NT2/D1 (cell line): ENCODE results near the gene FEN1.

Experiments
- YY1 ChIP-seq: IDR thresholded peaks from 2 replicates; pipeline ENCODE4 v1.6.1; 2011; ENCODE audit not compliant: insufficient read length, insufficient read depth
- ZNF274 ChIP-seq: IDR thresholded peaks from 2 replicates; pipeline ENCODE4 v1.6.1; 2011; ENCODE audit warnings: mild to moderate bottlenecking, low read depth, low read length

DNA sequence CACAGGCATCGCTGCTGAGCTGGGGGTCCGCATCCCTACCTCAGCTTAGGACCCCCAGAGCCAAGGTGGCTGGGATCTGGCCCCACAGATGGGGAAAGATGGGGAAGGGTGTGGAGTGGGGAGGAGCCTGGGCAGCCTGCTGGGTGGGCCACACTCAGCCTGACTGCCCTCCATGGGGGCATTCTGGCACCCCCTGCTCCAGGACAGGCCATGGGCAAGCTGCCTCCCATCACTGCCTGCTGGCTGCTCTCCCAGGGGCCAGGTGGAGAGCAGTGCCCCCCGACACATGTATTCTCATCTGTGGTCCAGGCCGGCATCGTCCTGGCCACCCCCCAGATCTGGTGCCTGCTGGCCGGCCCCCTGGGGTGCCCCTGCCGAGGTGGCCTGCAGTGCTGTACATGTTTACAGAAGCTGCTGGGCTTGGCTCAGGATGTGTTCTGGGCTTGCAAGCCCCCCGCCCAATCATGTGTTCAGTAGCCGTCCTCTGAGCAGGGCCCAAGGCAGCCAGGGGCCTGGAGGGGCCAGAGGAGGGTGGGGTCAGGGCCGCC, 48.0 kb upstream of the FEN1 start:
- no peak for TF ChIP-seq ZNF274
- TF ChIP-seq YY1 = no peak
